GM18909 (cell line): Measurements from ENCODE around the gene CFAP210.
"Not testable (repeated sequence)": the region's sequence is repeated elsewhere in the genome, so short reads cannot be mapped to it uniquely, and the experiment has no call there.

Source experiments
- ATAC-seq: cut with Tn5 transposase; IDR thresholded peaks from one replicate; pipeline ENCODE4 v1.9.1; 2021; ENCODE audit warnings: mild to moderate bottlenecking; ENCODE audit not compliant: unreplicated experiment, poor library complexity

CFAP210 gene

DNA sequence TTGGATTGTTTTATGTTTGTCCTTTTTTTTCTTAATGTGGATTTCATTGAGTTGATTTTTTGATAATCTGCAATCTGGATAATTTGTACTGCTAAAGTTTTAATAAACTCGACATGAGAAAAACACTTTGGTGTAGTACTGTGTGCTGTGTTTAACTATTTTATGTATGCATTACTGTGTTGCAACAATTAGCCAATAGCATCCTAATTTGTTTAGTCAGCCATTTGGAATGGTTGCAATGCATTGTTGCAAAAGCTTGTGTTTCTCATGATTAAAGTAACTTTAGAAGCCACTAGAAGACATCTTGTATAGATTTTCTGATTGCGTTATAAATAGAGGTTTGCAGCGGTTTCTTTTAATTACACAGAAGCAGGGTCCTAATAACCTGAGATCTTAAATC, 56.6 kb downstream of the CFAP210 start:
- ATAC-seq, result no peak

DNA sequence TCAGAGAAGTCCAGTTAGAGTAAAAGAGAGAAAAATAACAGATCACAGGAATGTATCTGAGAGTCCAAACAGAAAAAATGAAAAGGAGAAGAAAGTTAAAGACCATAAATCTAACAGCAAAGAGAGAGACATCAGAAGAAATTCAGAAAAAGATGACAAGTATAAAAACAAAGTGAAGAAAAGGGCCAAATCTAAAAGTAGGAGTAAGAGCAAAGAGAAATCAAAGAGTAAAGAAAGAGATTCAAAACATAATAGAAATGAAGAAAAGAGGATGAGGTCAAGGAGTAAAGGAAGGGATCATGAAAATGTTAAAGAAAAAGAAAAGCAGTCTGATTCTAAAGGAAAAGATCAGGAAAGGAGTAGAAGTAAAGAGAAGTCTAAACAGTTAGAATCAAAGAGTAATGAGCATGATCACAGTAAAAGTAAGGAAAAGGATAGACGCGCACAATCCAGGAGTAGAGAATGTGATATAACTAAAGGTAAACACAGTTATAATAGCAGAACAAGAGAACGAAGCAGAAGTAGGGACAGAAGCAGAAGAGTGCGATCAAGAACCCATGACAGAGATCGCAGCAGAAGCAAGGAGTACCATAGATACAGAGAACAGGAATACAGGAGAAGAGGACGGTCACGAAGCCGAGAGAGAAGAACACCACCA, 57.6 kb downstream of the CFAP210 start:
- no peak for ATAC-seq

DNA sequence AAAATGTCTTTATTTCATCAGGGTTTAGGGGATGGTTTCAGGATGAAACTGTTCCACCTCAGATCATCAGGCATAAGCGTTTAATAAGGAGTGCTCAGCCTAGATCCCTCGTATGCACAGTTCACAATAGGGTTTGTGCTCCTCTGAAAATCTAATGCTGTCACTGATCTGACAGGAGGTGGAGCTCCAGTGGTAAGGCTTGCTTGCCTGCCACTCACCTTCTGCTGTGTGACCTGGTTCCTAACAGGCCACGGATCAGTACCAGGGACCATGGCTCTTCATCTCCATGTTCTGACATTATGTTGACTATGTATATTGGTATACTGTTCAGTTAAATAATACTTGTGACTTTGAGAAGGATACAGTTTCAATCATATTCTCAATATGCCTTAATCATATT, 68.4 kb downstream of the CFAP210 start:
- ATAC-seq, result no peak

DNA sequence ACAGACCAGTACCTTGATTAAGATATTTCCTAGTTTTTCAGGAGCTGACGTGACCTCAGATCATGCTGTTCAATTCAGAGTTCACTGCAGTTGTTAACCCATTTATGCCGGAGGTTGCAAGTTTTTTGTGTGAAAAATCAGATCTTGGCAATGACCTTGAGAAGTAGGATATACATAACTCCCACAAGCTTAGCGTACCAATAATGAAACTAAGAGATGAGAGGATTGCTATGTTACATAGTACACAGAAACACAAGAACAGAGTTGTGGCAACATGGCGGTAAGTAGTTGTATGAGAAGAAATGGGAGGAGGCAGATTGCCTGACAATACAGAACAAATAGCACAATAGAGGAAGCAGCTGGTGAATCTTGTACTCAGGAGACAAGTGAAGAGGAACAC, 71.0 kb downstream of the CFAP210 start:
- ATAC-seq, result no peak

DNA sequence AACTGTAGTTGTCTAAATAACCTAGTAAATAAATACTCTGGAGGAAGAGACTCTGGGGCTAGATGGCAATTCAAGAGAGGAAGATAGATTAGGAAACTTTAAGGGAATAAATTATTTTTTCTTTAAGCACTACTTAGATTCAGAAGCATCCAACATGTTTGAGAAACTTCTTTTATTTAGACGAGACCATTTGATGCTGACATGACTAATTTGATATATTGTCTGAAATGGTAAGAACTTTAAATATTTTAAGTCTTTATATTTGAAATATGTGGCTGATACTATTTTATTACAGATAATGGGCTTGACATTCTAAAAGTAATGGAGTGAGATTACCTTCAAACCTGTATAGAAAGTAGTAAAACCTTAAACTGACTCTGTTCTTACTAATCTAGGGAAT, 73.7 kb downstream of the CFAP210 start:
- no peak for ATAC-seq

DNA sequence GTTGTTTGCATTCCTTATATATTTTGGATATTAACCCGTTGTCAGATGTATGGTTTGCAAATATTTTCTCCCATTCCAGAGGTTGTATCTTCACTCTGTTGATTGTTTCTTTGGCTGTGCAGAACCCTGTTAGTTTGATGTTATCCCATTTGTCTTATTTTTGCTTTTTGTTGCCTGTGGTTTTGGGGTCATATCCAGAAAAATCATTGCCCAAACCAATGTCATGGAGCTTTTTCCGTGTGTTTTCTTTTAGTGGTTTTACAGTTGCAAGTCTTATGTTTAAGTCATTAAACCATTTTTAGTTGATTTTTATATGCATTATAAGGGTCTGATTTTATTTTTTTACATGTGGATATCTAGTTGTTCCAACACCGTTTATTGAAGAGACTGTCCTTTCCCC, 74.3 kb downstream of the CFAP210 start:
- ATAC-seq, result no peak

DNA sequence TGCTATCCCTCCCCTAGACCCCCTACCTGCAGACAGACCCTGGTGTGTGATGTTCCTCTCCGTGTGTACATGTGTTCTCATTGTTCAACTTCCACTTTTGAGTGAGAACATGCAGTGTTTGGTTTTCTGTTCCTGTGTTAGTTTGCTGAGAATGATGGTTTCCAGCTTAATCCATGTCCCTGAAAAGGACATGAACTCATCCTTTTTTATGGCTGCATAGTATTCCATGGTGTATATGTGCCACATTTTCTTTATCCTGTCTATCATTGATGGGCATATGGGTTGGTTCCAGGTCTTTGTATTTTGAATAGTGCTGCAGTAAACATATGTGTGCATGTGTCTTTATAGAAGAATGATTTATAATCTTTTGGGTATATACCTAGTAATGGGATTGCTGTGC, 78.2 kb downstream of the CFAP210 start:
- ATAC-seq, result not testable (repeated sequence)

DNA sequence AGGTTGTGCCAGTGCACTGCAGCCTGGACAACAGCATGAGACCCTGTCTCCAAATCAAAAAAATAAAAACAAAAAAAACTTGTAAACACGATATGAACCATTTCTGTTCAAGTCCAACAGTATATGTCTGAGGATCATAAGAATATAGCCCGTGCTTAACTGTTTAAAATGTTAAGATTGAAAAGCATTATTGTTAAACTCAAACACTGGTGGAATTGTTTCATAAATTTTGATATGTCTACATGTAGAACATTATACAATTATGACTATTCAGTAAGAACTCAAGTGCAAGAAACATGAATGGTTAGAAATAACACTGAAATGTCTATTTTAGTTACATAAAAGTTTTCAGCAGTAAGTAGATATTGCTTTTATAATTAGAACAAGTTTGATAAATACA, 80.3 kb downstream of the CFAP210 start:
- no peak for ATAC-seq

DNA sequence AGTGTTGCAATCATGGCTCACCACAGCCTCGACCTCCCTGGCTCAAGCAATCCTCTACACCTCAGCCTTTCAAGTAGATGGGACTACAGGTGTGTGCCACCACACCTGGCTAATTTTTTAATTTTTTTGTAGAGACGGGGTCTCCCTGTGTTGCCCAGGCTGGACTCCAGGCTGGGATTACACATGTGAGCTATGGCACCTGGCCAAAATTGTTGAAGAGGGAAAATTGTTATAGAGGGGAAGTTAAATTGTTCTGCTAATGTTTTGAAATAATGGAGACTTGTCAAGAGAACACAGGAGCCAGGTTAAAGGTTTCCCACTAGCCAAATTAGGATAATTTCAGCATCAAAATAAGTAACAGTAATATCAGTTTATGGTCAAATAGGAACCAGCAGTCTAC, 84.9 kb downstream of the CFAP210 start:
- ATAC-seq, result no peak

DNA sequence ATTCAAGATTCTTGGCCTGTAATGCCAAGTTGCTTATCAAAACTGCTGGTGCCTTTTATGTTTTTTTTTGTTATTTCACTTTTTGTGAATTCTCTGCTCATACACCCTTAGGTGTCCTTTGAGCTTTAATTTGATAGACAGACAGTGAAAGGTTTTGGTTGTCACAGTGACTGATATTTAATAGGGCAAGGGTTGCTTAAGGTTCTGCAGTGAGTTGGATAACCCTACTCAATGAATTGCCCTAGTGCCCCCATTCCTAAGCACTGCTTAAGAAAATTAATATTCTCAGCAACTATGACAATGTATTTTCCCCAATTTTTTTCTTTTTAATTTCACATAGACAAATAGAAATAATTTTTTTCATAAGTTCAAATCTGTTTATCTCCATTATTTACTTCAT, 94.6 kb downstream of the CFAP210 start:
- ATAC-seq, result no peak

DNA sequence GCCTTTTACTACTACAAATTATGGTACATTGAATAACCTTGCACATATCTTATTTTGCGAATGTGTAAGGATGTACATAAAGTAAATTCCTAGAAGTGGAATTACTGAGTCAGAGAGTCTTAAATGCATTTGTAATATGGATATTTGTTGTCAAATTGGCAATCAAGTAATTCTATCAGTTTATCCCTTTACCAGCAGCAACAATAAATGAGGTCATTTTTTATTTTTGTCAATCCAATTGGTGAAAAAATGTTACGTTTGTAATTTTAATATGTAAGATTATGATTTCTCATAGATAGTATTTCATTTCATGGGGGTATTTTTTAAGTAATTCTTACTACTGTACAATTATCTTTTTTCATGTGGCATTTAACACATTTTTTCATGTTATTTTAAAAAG, 95.2 kb downstream of the CFAP210 start:
- ATAC-seq, result no peak

DNA sequence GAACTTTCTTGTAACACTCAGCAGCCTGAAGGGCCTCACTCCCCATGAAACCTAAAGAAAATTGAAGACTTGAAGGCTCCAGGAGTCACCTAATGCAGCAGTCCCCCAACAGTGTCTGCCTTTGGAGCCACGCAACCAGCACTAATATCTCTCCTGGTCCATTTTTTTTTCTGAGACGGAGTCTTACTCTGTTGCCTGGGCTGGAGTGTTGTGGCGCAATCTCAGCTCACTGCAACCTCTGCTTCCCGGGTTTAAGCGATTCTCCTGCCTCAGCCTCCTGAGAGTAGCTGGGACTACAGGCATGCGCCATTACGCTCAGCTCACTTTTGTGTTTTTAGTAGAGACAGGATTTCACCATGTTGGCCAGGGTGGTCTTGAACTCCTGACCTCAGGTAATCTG, 97.7 kb downstream of the CFAP210 start:
- not testable (repeated sequence) for ATAC-seq
